ENCODE data around the gene IMMP2L. TPM values are rescaled to one million over a fixed set of nuclear protein-coding genes. Genes with fewer than 3 reads are reported as not detected.

Gene IMMP2L
- total and polyA plus RNA-seq, 2 of the 8 experiments (the other 6 are each of a cell fraction or from before 2014, with no cell fraction given), result 2.3 to 10.1 TPM

- Histone ChIP-seq H3K23ac (ENCODE audit: insufficient read length) (no peak overlapping the region), H3K18ac (ENCODE audit: extremely low read depth, low read length) (no peak overlapping the region), H3K4me2 (ENCODE audit: insufficient read depth in 1 of 2, low read depth in 2 of 2, low read length in 2 of 2) (no peak overlapping the region), H3K9me3 (ENCODE audit: insufficient read depth in 2 of 2, low read depth in 1 of 2, low read length in 1 of 2) (no peaks in the 10 kb centered on the region), H3K79me1 (ENCODE audit: low read depth, low read length) (no peaks in the 10 kb centered on the region), H3K56ac (replicated peaks; ENCODE audit: insufficient read length, low read depth, low read length) (no peak overlapping the region), H2BK20ac (ENCODE audit: low read length) (no peak overlapping the region), H4K5ac (ENCODE audit: insufficient read length, low read depth, low read length) (no peak overlapping the region), H4K20me1 (replicated peaks in 1 of 2; ENCODE audit: control insufficient read depth in 1 of 2, insufficient read depth in 2 of 2, low read length in 2 of 2) (no peaks in the 10 kb centered on the region), H3K14ac (ENCODE audit: insufficient read length) (no peak overlapping the region), H2BK15ac (ENCODE audit: low read length) (no peak overlapping the region), H3K4ac (replicated peaks; ENCODE audit: insufficient read length, low read depth, low read length) (no peak overlapping the region), H2BK12ac (ENCODE audit: low read depth, low read length) (no peak overlapping the region), H3K79me2 (ENCODE audit: control insufficient read depth in 1 of 2, insufficient read depth in 2 of 2, low read length in 2 of 2) (no peaks in the 10 kb centered on the region), H4K8ac (ENCODE audit: extremely low read depth, insufficient read depth, low read length) (no peak overlapping the region), H3K23me2 (ENCODE audit: low read depth, low read length) (no peaks in the 10 kb centered on the region), H2BK120ac (replicated peaks; ENCODE audit: low read depth, low read length) (no peak overlapping the region), H2AK5ac (ENCODE audit: low read depth, low read length) (no peak overlapping the region), H2BK5ac (ENCODE audit: low read depth, low read length) (no peak overlapping the region), H3K4me3 (ENCODE audit: extremely low read depth in 1 of 4, insufficient read depth in 2 of 4, low read depth in 3 of 4, low read length in 4 of 4) (no peak overlapping the region), H3K9ac (replicated peaks in 1 of 4; ENCODE audit: extremely low read depth in 1 of 4, low read depth in 3 of 4, low read length in 3 of 4) (no peak overlapping the region), H2AFZ (ENCODE audit: low read length) (no peak overlapping the region), H3K36me3 (ENCODE audit: control insufficient read depth in 2 of 4, insufficient read depth in 4 of 4, low read length in 3 of 4) (no peaks in the 10 kb centered on the region), H4K91ac (replicated peaks; ENCODE audit: insufficient read length, low read length) (no peak overlapping the region), H3K4me1 (replicated peaks in 1 of 4; ENCODE audit: control insufficient read depth in 3 of 4, insufficient read depth in 4 of 4, low read length in 3 of 4) (peaks cover 0 to 6% (median 1%) of the 10 kb centered on the region in 4 experiments; a peak in 3 of 7 replicates), H3K27me3 (replicated peaks in 1 of 4; ENCODE audit: control insufficient read depth in 3 of 4, extremely low read depth in 1 of 4, insufficient read depth in 3 of 4, low read length in 3 of 4) (peaks cover 0 to 2% (median 0%) of the 10 kb centered on the region in 4 experiments; a peak in 1 of 7 replicates), H3K27ac (ENCODE audit: low read depth, low read length) (no peak overlapping the region)
- ChIA-PET CTCF (ENCODE audit: partially characterized antibody) (interaction anchor here (0.6 to 1.4 kb wide), 4 partner anchors 9 to 566 kb away, joined by 3 read pairs; no protein-coding TSS in a partner anchor), POLR2A (ENCODE audit: partially characterized antibody) (no interaction called here)
- DNase-seq (ENCODE audit: low read depth in 1 of 2, low spot score in 2 of 2) (no peak), FAIRE-seq (no peak)
- TF ChIP-seq CBX5 (IDR thresholded peaks at IDR 0.05; ENCODE audit: low read depth, low read length) (no peak), KDM5A (IDR thresholded peaks at IDR 0.05; ENCODE audit: low read length) (no peak), MAFK (IDR thresholded peaks at IDR 0.05; ENCODE audit: low read depth, low read length) (no peak), SP4 (IDR thresholded peaks at IDR 0.05; ENCODE audit: low read length) (no peak), BRCA1 (IDR thresholded peaks at IDR 0.05; ENCODE audit: low read depth, low read length) (no peak), CTCF (IDR thresholded peaks at IDR 0.05; ENCODE audit: control extremely low read depth in 1 of 3, insufficient read depth in 1 of 3, low read depth in 1 of 3, low read length in 3 of 3) (no peak), NRF1 (IDR thresholded peaks at IDR 0.05; ENCODE audit: low read depth, low read length) (no peak), SP1 (IDR thresholded peaks at IDR 0.05; ENCODE audit: low read depth, low read length) (no peak), RNF2 (IDR thresholded peaks at IDR 0.05; ENCODE audit: borderline replicate concordance, low read depth, low read length, missing control alignments, poor library complexity, severe bottlenecking) (no peak), BCL11A (IDR thresholded peaks at IDR 0.05; ENCODE audit: low read depth in 2 of 2, low read length in 2 of 2) (no peak), ASH2L (IDR thresholded peaks at IDR 0.05; ENCODE audit: low read length) (no peak), EZH2 (IDR thresholded peaks at IDR 0.05; ENCODE audit: low read depth, low read length, severe bottlenecking) (no peak), GTF2F1 (IDR thresholded peaks at IDR 0.05; ENCODE audit: borderline replicate concordance, low read depth, low read length) (no peak)
Observed at GRCh38 chr7:111138586-111138985, 423.7 kb downstream of the IMMP2L start.

Measured in H1 (cell line).